ENCODE data around the gene MYF5.

The MYF5 gene

DNA sequence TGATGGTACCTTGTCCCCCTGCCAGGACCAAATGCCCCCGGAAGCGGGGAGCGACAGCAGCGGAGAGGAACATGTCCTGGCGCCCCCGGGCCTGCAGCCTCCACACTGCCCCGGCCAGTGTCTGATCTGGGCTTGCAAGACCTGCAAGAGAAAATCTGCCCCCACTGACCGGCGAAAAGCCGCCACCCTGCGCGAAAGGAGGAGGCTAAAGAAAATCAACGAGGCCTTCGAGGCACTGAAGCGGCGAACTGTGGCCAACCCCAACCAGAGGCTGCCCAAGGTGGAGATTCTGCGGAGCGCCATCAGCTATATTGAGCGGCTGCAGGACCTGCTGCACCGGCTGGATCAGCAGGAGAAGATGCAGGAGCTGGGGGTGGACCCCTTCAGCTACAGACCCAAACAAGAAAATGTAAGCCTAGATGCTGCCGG, 8.9 kb upstream of the MYF5 start:
- DNase-seq (ENCODE audit: low spot score) = no peak
- TF ChIP-seq, protein P1, sequence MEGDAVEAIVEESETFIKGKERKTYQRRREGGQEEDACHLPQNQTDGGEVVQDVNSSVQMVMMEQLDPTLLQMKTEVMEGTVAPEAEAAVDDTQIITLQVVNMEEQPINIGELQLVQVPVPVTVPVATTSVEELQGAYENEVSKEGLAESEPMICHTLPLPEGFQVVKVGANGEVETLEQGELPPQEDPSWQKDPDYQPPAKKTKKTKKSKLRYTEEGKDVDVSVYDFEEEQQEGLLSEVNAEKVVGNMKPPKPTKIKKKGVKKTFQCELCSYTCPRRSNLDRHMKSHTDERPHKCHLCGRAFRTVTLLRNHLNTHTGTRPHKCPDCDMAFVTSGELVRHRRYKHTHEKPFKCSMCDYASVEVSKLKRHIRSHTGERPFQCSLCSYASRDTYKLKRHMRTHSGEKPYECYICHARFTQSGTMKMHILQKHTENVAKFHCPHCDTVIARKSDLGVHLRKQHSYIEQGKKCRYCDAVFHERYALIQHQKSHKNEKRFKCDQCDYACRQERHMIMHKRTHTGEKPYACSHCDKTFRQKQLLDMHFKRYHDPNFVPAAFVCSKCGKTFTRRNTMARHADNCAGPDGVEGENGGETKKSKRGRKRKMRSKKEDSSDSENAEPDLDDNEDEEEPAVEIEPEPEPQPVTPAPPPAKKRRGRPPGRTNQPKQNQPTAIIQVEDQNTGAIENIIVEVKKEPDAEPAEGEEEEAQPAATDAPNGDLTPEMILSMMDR (IDR thresholded peaks at IDR 0.05; ENCODE audit: extremely low read depth, missing control alignments) = no peak

DNA sequence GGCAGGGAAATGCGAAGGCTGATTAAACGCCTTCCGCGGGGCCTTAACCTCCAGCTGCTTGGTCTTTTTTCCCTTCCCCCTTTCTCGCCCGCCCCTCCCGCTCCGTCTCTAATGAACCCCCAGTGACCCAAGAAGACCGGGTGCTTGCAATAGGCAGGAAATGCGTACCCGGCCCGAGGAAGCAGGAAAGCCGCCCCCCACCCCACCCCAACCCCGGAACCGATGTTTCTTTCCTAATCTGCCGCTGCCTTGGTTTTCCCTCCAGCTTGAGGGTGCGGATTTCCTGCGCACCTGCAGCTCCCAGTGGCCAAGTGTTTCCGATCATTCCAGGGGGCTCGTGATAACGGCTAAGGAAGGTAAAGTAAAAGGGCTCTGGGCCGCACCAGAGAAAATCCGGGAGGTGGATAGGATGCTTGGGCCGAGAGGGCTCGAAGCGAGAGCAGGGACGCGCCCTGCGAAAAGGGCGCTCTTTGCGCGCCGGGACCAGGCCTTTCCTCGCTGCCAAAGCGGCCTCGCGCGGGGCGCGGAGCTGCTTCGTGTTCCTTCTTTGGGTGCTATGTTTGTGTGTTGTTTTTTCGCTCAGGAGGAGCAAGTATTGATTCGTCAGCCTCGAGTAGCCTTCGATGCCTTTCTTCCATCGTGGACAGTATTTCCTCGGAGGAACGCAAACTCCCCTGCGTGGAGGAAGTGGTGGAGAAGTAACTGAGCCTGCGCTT, 8.3 kb upstream of the MYF5 start:
- no peak for DNase-seq (ENCODE audit: low spot score)
- TF ChIP-seq, protein P1 (IDR thresholded peaks at IDR 0.05; ENCODE audit: extremely low read depth, missing control alignments) = no peak

DNA sequence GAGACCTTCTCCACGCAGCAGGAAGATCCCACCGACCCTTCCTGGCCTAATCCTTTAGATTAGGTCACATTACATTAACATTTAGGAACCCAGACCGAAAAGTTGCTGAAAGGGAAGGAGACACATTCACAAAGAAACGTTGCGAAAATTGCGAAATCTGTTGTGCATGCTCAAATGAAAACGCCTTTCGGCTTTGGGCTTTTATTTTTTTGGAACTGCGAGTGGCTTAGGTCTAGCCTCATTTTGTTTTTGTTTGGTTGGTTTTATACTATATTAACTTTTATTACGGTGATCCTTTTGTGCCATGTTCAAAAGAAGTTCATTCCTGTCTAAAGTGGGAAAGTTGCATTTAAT, 7.8 kb upstream of the MYF5 start:
- TF ChIP-seq, protein P1 (IDR thresholded peaks at IDR 0.05; ENCODE audit: extremely low read depth, missing control alignments) = no peak
- no peak for DNase-seq (ENCODE audit: low spot score)

DNA sequence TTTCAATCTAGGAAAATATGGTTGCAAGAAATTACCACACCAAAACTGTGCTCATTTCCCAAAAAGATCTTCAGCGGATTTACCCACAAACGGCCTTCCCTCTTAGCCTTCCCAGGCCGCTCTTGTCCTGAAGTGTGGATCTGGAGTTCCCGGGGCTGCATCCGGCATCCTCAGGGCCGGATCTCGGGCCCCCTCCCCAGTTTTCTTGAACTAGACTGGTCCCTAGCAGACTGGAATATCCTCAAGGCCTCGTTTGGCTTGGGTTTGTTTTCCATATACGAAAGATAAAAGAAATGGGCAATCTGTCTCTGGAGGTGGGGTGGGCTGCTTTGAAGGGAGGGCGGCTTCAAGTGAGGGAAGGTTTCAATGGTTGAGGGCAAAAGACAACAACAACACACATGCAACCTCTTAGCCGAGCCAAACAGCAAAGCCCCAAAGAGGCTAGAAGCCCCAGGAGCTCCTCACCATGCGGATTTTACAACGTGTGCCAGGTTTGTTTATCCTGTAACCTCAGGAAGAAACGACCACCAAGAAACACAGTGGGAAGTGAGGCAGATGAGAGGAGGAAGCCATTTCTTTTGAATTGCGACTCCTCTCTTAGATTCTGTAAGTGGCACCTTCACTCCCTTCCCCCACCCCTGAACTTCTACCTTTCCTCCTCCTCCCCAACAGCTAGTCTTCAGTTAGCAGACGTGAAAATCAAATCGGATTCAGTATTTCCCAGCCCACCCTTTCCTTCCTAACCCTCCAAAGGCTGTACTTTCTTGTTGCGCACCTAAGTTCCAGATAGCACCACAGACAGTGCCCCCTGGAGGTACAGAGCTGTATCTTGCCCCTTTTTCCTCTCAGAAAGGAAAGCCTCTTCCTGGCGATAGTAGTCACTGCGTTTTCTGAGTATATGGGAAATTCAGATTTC, 6.6 kb upstream of the MYF5 start:
- TF ChIP-seq, protein P1 (IDR thresholded peaks at IDR 0.05; ENCODE audit: extremely low read depth, missing control alignments) = peak; percentile 17
- no peak for DNase-seq (ENCODE audit: low spot score)

DNA sequence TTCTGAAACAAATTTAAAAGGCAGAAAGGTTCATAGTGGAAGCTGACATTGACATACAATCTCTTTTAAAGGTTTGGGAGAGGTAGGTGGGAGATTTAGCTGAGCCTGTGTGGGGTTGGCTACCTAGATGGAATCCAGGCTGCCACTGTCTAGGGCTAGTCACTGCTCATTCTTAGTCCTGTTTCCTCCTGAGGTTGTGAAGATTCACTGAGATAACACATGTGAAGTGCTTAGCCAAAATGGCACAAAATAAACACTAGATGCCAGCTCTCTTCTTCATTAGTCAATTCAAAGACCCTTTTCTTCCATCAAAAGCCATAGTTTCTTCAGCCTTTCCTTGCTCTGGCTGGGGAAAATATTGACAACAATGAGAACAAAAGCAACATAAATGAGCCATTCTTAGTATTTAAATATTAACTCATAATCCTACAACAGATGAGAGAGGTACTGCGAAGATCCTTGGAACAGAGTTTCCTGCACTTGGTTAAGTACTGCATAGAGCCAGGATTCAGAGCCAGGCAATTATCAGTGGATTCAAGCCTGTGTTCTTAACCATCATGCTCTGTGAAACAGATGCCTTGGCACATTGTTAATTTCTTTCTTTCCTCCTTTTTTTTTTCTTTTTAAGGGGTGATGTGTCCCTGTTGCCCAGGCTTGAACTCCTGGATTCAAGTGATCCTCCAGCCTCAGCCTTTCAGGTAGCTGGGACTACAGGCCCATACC, 5.8 kb upstream of the MYF5 start:
- TF ChIP-seq, protein P1 (IDR thresholded peaks at IDR 0.05; ENCODE audit: extremely low read depth, missing control alignments) = no peak

DNA sequence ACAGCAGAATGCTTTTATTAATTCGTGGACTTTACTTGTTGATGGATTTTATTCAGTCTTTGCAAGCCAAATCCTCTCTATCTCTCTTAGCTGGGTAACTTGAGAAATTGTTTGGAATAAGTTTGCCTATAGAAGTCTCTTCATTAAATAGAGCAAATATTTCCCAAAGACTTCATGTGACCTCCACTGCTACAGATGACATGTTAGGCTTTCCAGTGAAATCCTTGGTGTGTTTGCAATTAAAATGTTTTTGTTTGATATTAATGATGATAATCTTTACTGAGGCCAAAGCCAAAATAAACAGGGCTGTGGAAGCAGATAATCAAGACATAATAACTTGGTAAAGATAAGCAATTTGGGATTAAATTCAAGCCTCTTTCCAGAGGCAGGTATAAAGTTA, 4.8 kb upstream of the MYF5 start:
- no peak for DNase-seq (ENCODE audit: low spot score)
- TF ChIP-seq, protein P1 (IDR thresholded peaks at IDR 0.05; ENCODE audit: extremely low read depth, missing control alignments) = no peak

More for the DNA sequence above, 5.8 kb upstream of the MYF5 start:
- DNase-seq (ENCODE audit: low spot score) = no peak
